ENCODE measurements around the gene WDR13. TPM values are rescaled to one million over a fixed set of nuclear protein-coding genes. Genes with fewer than 3 reads are reported as not detected.

Gene WDR13
- total RNA-seq, 2 donors from 2014 or later, result 132 to 134 TPM

Small RNA genes lying within 50 kb of the gene (small RNA-seq; reads per million reads assigned to genes)
- not detected for gene MRPL32P1

Other genes starting within 250 kb of the WDR13 start
- gene SSX3, start 240.8 kb upstream of the WDR13 start, total RNA-seq, result not detected
- gene SSX4, start 214.0 kb upstream of the WDR13 start, total RNA-seq, result not detected
- gene SSX4B, start 185.5 kb upstream of the WDR13 start, total RNA-seq, result not detected
- 100 to 1,000 TPM in 1 of 2 donors, 10 to 100 TPM in 1; 83.8 to 166 TPM for gene SLC38A5, start 127.2 kb upstream of the WDR13 start, total RNA-seq
- gene FTSJ1, start 121.3 kb upstream of the WDR13 start, total RNA-seq, result 10 to 100 TPM; 37.1 to 56.4 TPM
- 10 to 100 TPM in 1 of 2 donors, 1 to 10 TPM in 1; 6.2 to 22.7 TPM for gene PORCN, start 88.5 kb upstream of the WDR13 start, total RNA-seq
- gene EBP, start 75.7 kb upstream of the WDR13 start, total RNA-seq, result 10 to 100 TPM; 14.8 to 19.7 TPM
- gene TBC1D25, start 57.8 kb upstream of the WDR13 start, total RNA-seq, result 1 to 10 TPM; 5.4 to 5.9 TPM
- gene RBM3, start 23.0 kb upstream of the WDR13 start, total RNA-seq, result 100 to 1,000 TPM; 184 to 194 TPM
- gene WAS, start 86.3 kb downstream of the WDR13 start, total RNA-seq, result 1 to 10 TPM in 1 of 2 donors, not detected in 1; 1.0 TPM
- gene SUV39H1, start 99.2 kb downstream of the WDR13 start, total RNA-seq, result 1 to 10 TPM; 2.1 to 2.6 TPM
- not detected for gene GLOD5, start 164.3 kb downstream of the WDR13 start, total RNA-seq
- not detected for gene GATA1, start 189.1 kb downstream of the WDR13 start, total RNA-seq
- gene HDAC6, start 204.6 kb downstream of the WDR13 start, total RNA-seq, result 10 to 100 TPM; 34.5 to 75.5 TPM
- gene ERAS, start 229.0 kb downstream of the WDR13 start, total RNA-seq, result not detected
- 100 to 1,000 TPM; 110 to 196 TPM for gene PCSK1N, start 238.1 kb downstream of the WDR13 start, total RNA-seq

Data from body of pancreas (tissue), 2 donors.